Uterus (tissue), 4 donors: ENCODE results near the gene DNASE1L1. TPM values are rescaled to one million over a fixed set of nuclear protein-coding genes. Genes with fewer than 3 reads are reported as not detected.

Experiments used
- DNase-seq, 2 donors: peaks; one replicate each; pipeline ENCODE4 v3.0.0-alpha.2; 2019 to 2020
- H3K27ac ChIP-seq, 2 donors: fragments of 200-600 bp; sonication (generic); 1 replicate in 1 of 2; 2 replicates in 1 of 2; pipeline ENCODE4 v1.5.1; 2016 to 2018
- H3K27me3 ChIP-seq, 2 donors: fragments of 200-600 bp; sonication (generic); one replicate each; pipeline ENCODE4 v1.5.1; 2018 to 2019; ENCODE audit warnings: control low read depth in 1 of 2
- H3K36me3 ChIP-seq, 2 donors: fragments of 200-600 bp; sonication (generic); one replicate each; pipeline ENCODE4 v1.5.1; 2019; ENCODE audit warnings: control low read depth in 1 of 2
- H3K4me1 ChIP-seq, 2 donors: fragments of 200-600 bp; sonication (generic); one replicate each; pipeline ENCODE4 v1.5.1; 2018 to 2019; ENCODE audit warnings: control low read depth in 1 of 2
- H3K4me3 ChIP-seq, 2 donors: fragments of 200-600 bp; sonication (generic); 1 replicate in 1 of 2; 2 replicates in 1 of 2; pipeline ENCODE4 v1.5.1; 2018 to 2019; ENCODE audit warnings: mild to moderate bottlenecking in 1 of 2
- H3K9me3 ChIP-seq, 2 donors: fragments of 200-600 bp; sonication (generic); one replicate each; pipeline ENCODE4 v1.5.1; 2019; ENCODE audit warnings: control low read depth in 1 of 2
- CTCF ChIP-seq, 4 experiments: fragments of 200-600 bp in 2 of 4; fragments of 450-650 bp in 2 of 4; sonication (generic) in 2 of 4; IDR thresholded peaks; one replicate each; pipeline ENCODE4 v1.5.1; 2016 to 2019; ENCODE audit warnings: antibody characterized with exemption in 4 of 4, mild to moderate bottlenecking in 2 of 4, moderate library complexity in 1 of 4
- POLR2A ChIP-seq, 2 donors: fragments of 450-650 bp; IDR thresholded peaks; one replicate each; pipeline ENCODE4 v1.6.1; 2016; ENCODE audit warnings: antibody characterized with exemption in 2 of 2, mild to moderate bottlenecking in 1 of 2, moderate library complexity in 1 of 2
- intact Hi-C: fragments of 100-400 bp; cut with DNase I; formaldehyde crosslinking; loops from one replicate; pipeline ENCODE4 v1.15.1; 2023; ENCODE audit warnings: low total_unique reads
- total RNA-seq, 4 donors: library from RNA; depleted of rRNA in 3 of 4; stranded (reverse); fragments of >200 nt in 3 of 4; gene quantifications; one replicate each; pipeline versions ENCODE4 v1.1.0 to v1.2.4, GENCODE V29; 2014 to 2023
- donor health status: DM: yes; HTN: yes; CAD: no.

DNASE1L1 gene
- total RNA-seq, 4 donors from 2014 or later, result 10.2 to 31.8 (median 21.2) TPM

GRCh38 chrX:154369449-154370299, 39.4 kb downstream of the DNASE1L1 start:
- intact Hi-C loops, result no loop called here
- DNase-seq, result peak; percentile 86 to 91
- H3K4me1 ChIP-seq, result peaks cover 0 to 12% of the 10 kb centered on the region in 2 donors
- H3K9me3 ChIP-seq, result no peaks in the 10 kb centered on the region
- peak overlapping the region; percentile 56 to 64 for H3K4me3 ChIP-seq
- H3K27ac ChIP-seq, result peak overlapping the region; percentile 95 to 98
- TF ChIP-seq POLR2A (IDR thresholded peaks at IDR 0.05) (peak; percentile 51 to 58), CTCF (IDR thresholded peaks at IDR 0.05) (no peak)
- no peaks in the 10 kb centered on the region for H3K36me3 ChIP-seq
- H3K27me3 ChIP-seq, result no peaks in the 10 kb centered on the region

- H3K9me3 ChIP-seq, result no peaks in the 10 kb centered on the region
- H3K36me3 ChIP-seq, result no peaks in the 10 kb centered on the region
- peak overlapping the region; percentile 95 to 98 for H3K27ac ChIP-seq
- intact Hi-C loops, result no loop called here
- TF ChIP-seq POLR2A (IDR thresholded peaks at IDR 0.05), result peak in 1 of 2 donors; percentile 38
- peak in 1 of 4 experiments; percentile 6 for TF ChIP-seq CTCF (IDR thresholded peaks at IDR 0.05)
- peak; percentile 84 to 91 for DNase-seq
- H3K4me3 ChIP-seq, result peak overlapping the region; percentile 56 to 64
- H3K27me3 ChIP-seq, result no peaks in the 10 kb centered on the region
- peaks cover 0 to 12% of the 10 kb centered on the region in 2 donors for H3K4me1 ChIP-seq
Measured at GRCh38 chrX:154368630-154369448, 40.2 kb downstream of the DNASE1L1 start.

- TF ChIP-seq CTCF (IDR thresholded peaks at IDR 0.05) (no peak), POLR2A (IDR thresholded peaks at IDR 0.05) (no peak)
- DNase-seq, result no peak
- peak overlapping the region; percentile 95 to 98 for H3K27ac ChIP-seq
- no peaks in the 10 kb centered on the region for H3K36me3 ChIP-seq
- H3K4me1 ChIP-seq, result peaks cover 0 to 12% of the 10 kb centered on the region in 2 donors
- H3K27me3 ChIP-seq, result no peaks in the 10 kb centered on the region
- peak overlapping the region in 1 of 2 donors; percentile 2 for H3K4me3 ChIP-seq
- no peaks in the 10 kb centered on the region for H3K9me3 ChIP-seq
- intact Hi-C loops, result no loop called here
Measured at GRCh38 chrX:154367474-154368308, 41.4 kb downstream of the DNASE1L1 start.

- Histone ChIP-seq H3K4me1 (peaks cover 0 to 12% of the 10 kb centered on the region in 2 donors), H3K9me3 (no peaks in the 10 kb centered on the region), H3K27ac (peak overlapping the region; percentile 95 to 98), H3K27me3 (no peaks in the 10 kb centered on the region), H3K4me3 (no peak overlapping the region), H3K36me3 (no peaks in the 10 kb centered on the region)
- TF ChIP-seq CTCF (IDR thresholded peaks at IDR 0.05), result no peak
- TF ChIP-seq POLR2A (IDR thresholded peaks at IDR 0.05), result no peak
- intact Hi-C loops, result no loop called here
- no peak for DNase-seq
Measured at GRCh38 chrX:154366666-154367055, 42.4 kb downstream of the DNASE1L1 start.
